Gastroesophageal sphincter (tissue), 3 donors: Measurements from ENCODE around the gene CSF3R.

ENCODE experiments used
- EP300 ChIP-seq: sonication (generic); formaldehyde crosslinking; IDR thresholded peaks from one replicate; pipeline ENCODE4 v1.6.1; 2017; ENCODE audit warnings: antibody characterized with exemption, mild to moderate bottlenecking
- POLR2A ChIP-seq, 2 donors: fragments of 450-650 bp; IDR thresholded peaks; one replicate each; pipeline ENCODE4 v1.6.1; 2017; ENCODE audit warnings: antibody characterized with exemption in 2 of 2, mild to moderate bottlenecking in 2 of 2, moderate library complexity in 1 of 2
- POLR2AphosphoS5 ChIP-seq: sonication (generic); formaldehyde crosslinking; IDR thresholded peaks from one replicate; pipeline ENCODE4 v1.6.1; 2017; ENCODE audit warnings: antibody characterized with exemption
- TF ChIP-seq, protein P1 (sequence below), 4 experiments: fragments of 200-600 bp in 2 of 4; fragments of 450-650 bp in 2 of 4; sonication (generic) in 1 of 4; IDR thresholded peaks; one replicate each; pipeline ENCODE4 v1.5.1; 2017 to 2019; ENCODE audit warnings: antibody characterized with exemption in 4 of 4, mild to moderate bottlenecking in 2 of 4, moderate library complexity in 2 of 4

GRCh38 chr1:36443297-36443696 lies 39.4 kb downstream of the CSF3R start:
- no peak for TF ChIP-seq EP300
- TF ChIP-seq, protein P1, sequence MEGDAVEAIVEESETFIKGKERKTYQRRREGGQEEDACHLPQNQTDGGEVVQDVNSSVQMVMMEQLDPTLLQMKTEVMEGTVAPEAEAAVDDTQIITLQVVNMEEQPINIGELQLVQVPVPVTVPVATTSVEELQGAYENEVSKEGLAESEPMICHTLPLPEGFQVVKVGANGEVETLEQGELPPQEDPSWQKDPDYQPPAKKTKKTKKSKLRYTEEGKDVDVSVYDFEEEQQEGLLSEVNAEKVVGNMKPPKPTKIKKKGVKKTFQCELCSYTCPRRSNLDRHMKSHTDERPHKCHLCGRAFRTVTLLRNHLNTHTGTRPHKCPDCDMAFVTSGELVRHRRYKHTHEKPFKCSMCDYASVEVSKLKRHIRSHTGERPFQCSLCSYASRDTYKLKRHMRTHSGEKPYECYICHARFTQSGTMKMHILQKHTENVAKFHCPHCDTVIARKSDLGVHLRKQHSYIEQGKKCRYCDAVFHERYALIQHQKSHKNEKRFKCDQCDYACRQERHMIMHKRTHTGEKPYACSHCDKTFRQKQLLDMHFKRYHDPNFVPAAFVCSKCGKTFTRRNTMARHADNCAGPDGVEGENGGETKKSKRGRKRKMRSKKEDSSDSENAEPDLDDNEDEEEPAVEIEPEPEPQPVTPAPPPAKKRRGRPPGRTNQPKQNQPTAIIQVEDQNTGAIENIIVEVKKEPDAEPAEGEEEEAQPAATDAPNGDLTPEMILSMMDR (IDR thresholded peaks at IDR 0.05): no peak
- TF ChIP-seq POLR2A (IDR thresholded peaks at IDR 0.05): no peak
- TF ChIP-seq POLR2AphosphoS5: no peak
